ENCODE measurements around the gene CCNL1.
"Not testable (repeated sequence)": the region's sequence is repeated elsewhere in the genome, so short reads cannot be mapped to it uniquely, and the experiment has no call there.

Gene CCNL1

GRCh38 chr3:157167371-157168042 lies 7.6 kb upstream of the CCNL1 start:
- TF ChIP-seq, protein P1, sequence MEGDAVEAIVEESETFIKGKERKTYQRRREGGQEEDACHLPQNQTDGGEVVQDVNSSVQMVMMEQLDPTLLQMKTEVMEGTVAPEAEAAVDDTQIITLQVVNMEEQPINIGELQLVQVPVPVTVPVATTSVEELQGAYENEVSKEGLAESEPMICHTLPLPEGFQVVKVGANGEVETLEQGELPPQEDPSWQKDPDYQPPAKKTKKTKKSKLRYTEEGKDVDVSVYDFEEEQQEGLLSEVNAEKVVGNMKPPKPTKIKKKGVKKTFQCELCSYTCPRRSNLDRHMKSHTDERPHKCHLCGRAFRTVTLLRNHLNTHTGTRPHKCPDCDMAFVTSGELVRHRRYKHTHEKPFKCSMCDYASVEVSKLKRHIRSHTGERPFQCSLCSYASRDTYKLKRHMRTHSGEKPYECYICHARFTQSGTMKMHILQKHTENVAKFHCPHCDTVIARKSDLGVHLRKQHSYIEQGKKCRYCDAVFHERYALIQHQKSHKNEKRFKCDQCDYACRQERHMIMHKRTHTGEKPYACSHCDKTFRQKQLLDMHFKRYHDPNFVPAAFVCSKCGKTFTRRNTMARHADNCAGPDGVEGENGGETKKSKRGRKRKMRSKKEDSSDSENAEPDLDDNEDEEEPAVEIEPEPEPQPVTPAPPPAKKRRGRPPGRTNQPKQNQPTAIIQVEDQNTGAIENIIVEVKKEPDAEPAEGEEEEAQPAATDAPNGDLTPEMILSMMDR (IDR thresholded peaks at IDR 0.05; ENCODE audit: extremely low read depth, insufficient read depth, missing control alignments), result no peak
- DNase-seq (ENCODE audit: low spot score), result no peak
- in situ Hi-C loops (cut with MboI; ENCODE audit: low pct_unique_long_range_greater_than_20kb, low sequenced_read_pairs, unreplicated experiment), result no loop called here

GRCh38 chr3:157166561-157166960 lies 6.6 kb upstream of the CCNL1 start:
- no peak for DNase-seq (ENCODE audit: low spot score)
- in situ Hi-C loops (cut with MboI; ENCODE audit: low pct_unique_long_range_greater_than_20kb, low sequenced_read_pairs, unreplicated experiment), result no loop called here
- TF ChIP-seq, protein P1 (IDR thresholded peaks at IDR 0.05; ENCODE audit: extremely low read depth, insufficient read depth, missing control alignments), result no peak

DNA sequence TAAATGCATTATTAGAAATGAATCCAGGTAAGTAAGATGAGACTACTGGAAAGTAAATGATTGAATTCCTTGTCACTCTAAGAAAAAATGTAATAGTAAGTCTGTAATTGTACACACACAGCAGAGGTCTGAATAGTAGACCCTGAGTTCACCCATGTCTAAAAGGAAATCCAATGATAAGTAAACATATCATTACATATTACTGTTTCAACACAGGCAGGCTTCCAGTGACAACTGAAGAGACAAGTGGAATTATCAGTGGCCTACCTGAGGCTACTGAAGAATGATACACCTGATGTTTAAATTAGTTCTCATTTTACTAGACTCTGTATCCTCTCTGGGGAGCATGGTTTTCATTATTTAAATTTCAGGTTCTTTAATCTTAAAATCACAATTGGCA lies 6.2 kb upstream of the CCNL1 start:
- DNase-seq (ENCODE audit: low spot score), result no peak
- TF ChIP-seq, protein P1 (IDR thresholded peaks at IDR 0.05; ENCODE audit: extremely low read depth, insufficient read depth, missing control alignments), result no peak
- in situ Hi-C loops (cut with MboI; ENCODE audit: low pct_unique_long_range_greater_than_20kb, low sequenced_read_pairs, unreplicated experiment), result no loop called here

DNA sequence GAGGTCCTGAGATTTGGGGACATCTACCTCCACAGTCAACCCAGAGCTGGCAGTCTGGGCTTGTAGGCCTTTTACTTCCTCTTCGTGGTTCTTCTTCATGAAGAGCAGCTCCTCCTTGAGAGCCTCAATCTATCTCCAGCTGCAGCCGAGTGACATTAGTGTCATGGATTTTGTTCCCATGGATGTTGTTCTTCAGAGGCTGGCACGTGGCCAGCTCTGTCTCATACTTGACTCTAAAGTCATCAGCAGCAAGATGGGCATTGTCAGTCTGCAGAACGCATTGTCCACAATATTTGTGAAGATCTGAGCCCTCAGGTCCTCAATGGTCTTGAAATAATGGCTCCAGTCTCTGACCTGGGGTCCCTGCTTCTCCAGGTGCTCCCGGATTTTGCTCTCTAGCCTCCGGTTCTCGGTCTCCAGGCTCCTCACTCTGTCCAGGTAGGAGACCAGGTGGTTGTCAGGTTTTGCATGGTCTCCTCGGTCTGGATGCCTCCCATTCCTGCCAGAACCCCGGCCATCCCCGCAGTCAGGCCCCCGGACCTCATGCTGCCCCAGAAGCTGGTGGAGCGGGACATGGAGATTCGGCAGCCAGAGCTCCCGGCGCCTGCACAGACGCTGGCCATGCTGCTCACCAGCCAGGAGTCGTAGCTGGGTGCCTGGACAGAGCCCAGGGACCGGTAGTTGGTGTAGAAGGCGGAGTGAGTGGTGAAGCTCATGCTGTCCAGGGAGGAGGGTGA lies 3.4 kb upstream of the CCNL1 start:
- TF ChIP-seq, protein P1 (IDR thresholded peaks at IDR 0.05; ENCODE audit: extremely low read depth, insufficient read depth, missing control alignments), result no peak
- no peak for DNase-seq (ENCODE audit: low spot score)
- in situ Hi-C loops (cut with MboI; ENCODE audit: low pct_unique_long_range_greater_than_20kb, low sequenced_read_pairs, unreplicated experiment), result no loop called here

- in situ Hi-C loops (cut with MboI; ENCODE audit: low pct_unique_long_range_greater_than_20kb, low sequenced_read_pairs, unreplicated experiment); DNase-seq (ENCODE audit: low spot score): not testable (repeated sequence)
- TF ChIP-seq, protein P1 (IDR thresholded peaks at IDR 0.05; ENCODE audit: extremely low read depth, insufficient read depth, missing control alignments), result peak; percentile 50
These were observed 2.7 kb upstream of the CCNL1 start for GRCh38 chr3:157162620-157163019.

DNA sequence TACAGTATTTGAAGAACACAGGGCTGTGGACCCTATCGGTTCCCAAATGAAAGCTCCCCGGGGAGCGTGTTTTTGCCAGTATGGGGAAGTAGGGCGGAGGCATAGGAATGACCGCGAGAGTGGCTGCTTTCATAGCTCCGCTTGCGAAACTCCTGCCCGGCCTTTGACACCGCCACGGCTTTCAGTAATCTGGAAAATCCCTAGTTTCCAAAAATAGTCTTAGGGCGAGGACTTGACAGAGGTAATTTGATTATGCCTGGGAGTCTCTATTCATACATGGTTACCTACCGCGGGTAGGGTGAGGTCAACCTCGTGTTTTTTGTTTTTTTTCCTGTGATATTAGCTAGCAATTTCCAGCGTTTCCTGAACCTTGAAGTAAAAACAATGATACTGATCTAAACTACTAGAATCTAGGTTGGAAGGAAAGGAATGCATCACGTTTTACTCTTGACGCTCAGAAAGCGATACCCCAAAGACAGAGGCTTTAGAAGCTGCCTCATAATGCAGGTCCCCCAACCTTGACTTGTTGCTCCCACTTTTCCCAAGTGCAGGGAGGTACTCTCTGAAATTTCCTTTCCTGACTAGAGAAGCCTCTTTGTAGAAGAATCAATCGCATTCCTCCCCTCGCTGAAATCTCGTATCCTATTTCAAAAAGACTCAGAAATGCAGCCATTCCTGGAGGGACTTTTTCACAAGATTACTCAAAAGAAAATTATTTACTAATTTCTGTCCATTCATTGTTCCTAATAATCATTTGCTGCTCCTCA lies 894 bp upstream of the CCNL1 start:
- in situ Hi-C loops (cut with MboI; ENCODE audit: low pct_unique_long_range_greater_than_20kb, low sequenced_read_pairs, unreplicated experiment), result no loop called here
- peak; percentile 44 for DNase-seq (ENCODE audit: low spot score)

More for the DNA sequence above, 894 bp upstream of the CCNL1 start:
- TF ChIP-seq, protein P1 (IDR thresholded peaks at IDR 0.05; ENCODE audit: extremely low read depth, insufficient read depth, missing control alignments), result no peak

All from GM13977 (cell line).